ENCODE results near the gene ABCC9. TPM values are rescaled to one million over a fixed set of nuclear protein-coding genes. Genes with fewer than 3 reads are reported as not detected.

ABCC9 gene
- total RNA-seq, 1 experiment from 2014 or later, result not detected

DNA sequence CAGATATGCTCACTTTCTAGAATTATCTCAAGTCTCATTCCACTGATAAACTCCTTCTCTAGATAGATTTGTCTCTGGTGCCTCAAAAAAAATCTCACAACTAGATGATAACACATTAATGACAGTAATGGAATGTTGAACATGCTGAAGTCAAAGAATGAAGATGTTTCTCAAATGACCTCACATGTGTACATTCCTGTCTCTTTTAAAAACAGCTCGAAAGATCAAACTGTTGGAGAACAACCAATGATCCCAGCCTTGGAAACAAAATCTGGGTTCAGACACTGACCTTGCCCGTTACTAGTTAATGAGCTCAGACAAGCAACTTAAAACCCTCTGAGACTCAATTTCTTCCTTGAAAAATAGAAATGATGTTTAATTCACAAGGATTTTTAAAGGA is 122.0 kb downstream of the ABCC9 start:
- Histone ChIP-seq H3K56ac (ENCODE audit: insufficient read length, low read depth, low read length) (no peak overlapping the region), H3K23ac (ENCODE audit: insufficient read length, low read depth, low read length) (no peak overlapping the region), H4K20me1 (ENCODE audit: control insufficient read depth, insufficient read depth, insufficient read length) (no peaks in the 10 kb centered on the region), H3T11ph (ENCODE audit: low read length) (no peak overlapping the region), H4K91ac (ENCODE audit: insufficient read length, low read depth, low read length) (no peak overlapping the region), H4K5ac (ENCODE audit: insufficient read length, low read depth, low read length) (no peak overlapping the region), H2BK20ac (ENCODE audit: low read depth, low read length, poor library complexity, severe bottlenecking) (no peak overlapping the region), H2BK5ac (ENCODE audit: insufficient read length, low read length) (no peak overlapping the region), H3K4me1 (ENCODE audit: insufficient read depth, low read length) (no peaks in the 10 kb centered on the region), H3K79me2 (ENCODE audit: insufficient read depth, low read length) (no peaks in the 10 kb centered on the region), H3K4me2 (ENCODE audit: insufficient read depth, insufficient read length, low read length) (no peak overlapping the region), H3K79me1 (ENCODE audit: insufficient read depth, low read depth, low read length, poor library complexity, severe bottlenecking) (no peaks in the 10 kb centered on the region), H3K14ac (ENCODE audit: insufficient read depth, low read length) (no peak overlapping the region), H3K4ac (ENCODE audit: low read depth, low read length) (no peak overlapping the region), H3K27me3 (ENCODE audit: insufficient read depth, low read length) (no peaks in the 10 kb centered on the region), H3K9me3 (ENCODE audit: control insufficient read depth, low read depth, low read length) (no peaks in the 10 kb centered on the region), H4K8ac (replicated peaks; ENCODE audit: insufficient read length, low read depth, low read length) (no peak overlapping the region), H2BK120ac (ENCODE audit: low read depth, low read length, poor library complexity, severe bottlenecking) (no peak overlapping the region), H2AK5ac (ENCODE audit: insufficient read length, low read length) (no peak overlapping the region), H3K23me2 (ENCODE audit: insufficient read length, low read depth, low read length, poor library complexity, severe bottlenecking) (no peaks in the 10 kb centered on the region), H3K9ac (ENCODE audit: extremely low read depth, insufficient read length, low read length) (no peak overlapping the region), H2BK12ac (ENCODE audit: insufficient read length, low read depth, low read length) (no peak overlapping the region), H2AFZ (ENCODE audit: low read length) (no peak overlapping the region), H3K18ac (ENCODE audit: insufficient read length, low read depth, low read length) (no peak overlapping the region), H2BK15ac (ENCODE audit: low read depth, low read length) (no peak overlapping the region), H3K27ac (ENCODE audit: insufficient read length, low read depth, low read length) (no peak overlapping the region)
- H3K36me3 Mint-ChIP-seq (ENCODE audit: insufficient read depth in 1 of 3, low read depth in 3 of 3), result no peaks in the 10 kb centered on the region
- no peaks in the 10 kb centered on the region for H3K27me3 Mint-ChIP-seq (ENCODE audit: low read depth)
- DNase-seq, result no peak
- no peak overlapping the region for H3K4me3 Mint-ChIP-seq
- no peaks in the 10 kb centered on the region for H3K4me1 Mint-ChIP-seq
- TF ChIP-seq, protein P1, sequence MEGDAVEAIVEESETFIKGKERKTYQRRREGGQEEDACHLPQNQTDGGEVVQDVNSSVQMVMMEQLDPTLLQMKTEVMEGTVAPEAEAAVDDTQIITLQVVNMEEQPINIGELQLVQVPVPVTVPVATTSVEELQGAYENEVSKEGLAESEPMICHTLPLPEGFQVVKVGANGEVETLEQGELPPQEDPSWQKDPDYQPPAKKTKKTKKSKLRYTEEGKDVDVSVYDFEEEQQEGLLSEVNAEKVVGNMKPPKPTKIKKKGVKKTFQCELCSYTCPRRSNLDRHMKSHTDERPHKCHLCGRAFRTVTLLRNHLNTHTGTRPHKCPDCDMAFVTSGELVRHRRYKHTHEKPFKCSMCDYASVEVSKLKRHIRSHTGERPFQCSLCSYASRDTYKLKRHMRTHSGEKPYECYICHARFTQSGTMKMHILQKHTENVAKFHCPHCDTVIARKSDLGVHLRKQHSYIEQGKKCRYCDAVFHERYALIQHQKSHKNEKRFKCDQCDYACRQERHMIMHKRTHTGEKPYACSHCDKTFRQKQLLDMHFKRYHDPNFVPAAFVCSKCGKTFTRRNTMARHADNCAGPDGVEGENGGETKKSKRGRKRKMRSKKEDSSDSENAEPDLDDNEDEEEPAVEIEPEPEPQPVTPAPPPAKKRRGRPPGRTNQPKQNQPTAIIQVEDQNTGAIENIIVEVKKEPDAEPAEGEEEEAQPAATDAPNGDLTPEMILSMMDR (conservative IDR thresholded peaks at IDR 0.05), result no peak
- WGBS (ENCODE audit: extremely low coverage, insufficient read length, low lambda C conversion rate), result no CpG with 5 or more reads among the region's 2 CpGs
- H3K27ac Mint-ChIP-seq, result no peak overlapping the region
- H3K9me3 Mint-ChIP-seq, result no peaks in the 10 kb centered on the region

Measured in H9 (cell line).